Activated CD8-positive, alpha-beta memory T cell treated with anti-CD3 and anti-CD28 coated beads for 1 hour (primary cell): ENCODE results near the gene SNCB.

Experiments
- DNase-seq, 2 donors: peaks; one replicate each; pipeline ENCODE4 v3.0.0-alpha.2; 2020; ENCODE audit warnings: low read depth in 1 of 2; ENCODE audit errors: extremely low read depth in 1 of 2

SNCB gene

DNA sequence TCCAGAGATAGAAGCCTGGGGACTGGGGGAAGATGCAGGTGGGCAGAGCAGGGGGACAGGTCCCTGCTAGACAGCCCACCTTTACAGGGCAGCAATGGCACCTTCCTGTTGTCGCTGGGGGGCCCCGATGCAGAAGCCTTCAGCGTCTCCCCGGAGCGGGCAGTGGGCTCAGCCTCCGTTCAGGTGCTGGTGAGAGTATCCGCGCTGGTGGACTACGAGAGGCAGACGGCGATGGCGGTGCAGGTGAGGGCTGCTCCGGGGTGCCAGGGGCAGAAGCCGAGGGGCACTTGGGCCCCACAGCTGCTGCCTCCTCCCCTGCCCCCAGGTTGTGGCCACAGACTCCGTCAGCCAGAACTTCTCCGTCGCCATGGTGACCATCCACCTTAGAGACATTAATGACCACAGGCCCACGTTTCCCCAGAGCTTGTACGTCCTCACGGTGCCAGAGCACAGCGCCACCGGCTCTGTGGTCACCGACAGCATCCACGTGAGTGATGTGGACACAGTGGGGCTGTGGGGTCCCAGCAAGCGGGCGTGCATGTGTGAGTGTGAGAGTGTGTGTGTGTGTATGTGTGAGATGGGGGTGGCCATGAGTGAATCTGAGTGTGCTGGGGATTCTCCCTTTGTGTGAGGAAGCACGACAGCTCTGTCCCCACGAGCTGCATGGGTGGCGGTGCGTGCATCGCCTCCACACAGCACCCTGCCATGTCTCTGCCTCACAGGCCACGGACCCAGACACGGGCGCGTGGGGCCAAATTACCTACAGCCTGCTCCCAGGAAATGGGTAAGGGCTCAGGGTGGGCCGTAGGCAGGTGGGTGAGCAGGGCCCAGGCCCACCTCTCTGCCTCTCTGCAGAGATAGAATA lies 52.8 kb downstream of the SNCB start:
- DNase-seq = no peak

- DNase-seq = no peak
These were observed 54.6 kb downstream of the SNCB start for GRCh38 chr5:176575488-176576422.

DNA sequence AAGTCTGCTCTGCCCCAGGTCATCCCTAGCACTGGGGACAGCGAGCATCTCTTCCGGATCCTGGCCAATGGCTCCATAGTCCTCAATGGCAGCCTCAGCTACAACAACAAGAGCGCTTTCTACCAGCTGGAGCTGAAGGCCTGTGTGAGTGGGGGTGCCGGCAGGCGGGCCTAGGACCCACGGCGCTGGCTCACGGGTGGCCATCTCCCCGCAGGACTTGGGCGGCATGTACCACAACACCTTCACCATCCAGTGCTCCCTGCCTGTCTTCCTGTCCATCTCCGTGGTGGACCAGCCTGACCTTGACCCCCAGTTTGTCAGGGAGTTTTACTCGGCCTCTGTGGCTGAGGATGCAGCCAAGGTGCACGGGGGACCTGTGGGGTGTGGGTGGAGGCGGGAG lies 55.3 kb downstream of the SNCB start:
- no peak for DNase-seq

DNA sequence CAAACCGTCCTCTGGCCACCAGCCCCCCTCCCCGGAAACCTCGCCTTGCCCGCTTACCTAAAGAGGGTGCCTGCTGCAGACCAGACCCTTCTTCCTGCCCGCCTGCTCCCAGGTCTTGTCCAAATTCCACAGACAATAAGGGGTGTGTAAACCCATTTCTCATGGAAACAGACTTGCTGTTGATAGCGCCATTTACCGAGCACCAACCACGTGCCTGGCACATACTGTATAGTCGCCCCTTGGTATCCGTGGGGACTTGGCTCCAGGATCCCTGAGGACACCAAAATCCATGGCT lies 56.1 kb downstream of the SNCB start:
- DNase-seq = no peak

GRCh38 chr5:176573564-176574296 lies 56.6 kb downstream of the SNCB start:
- DNase-seq = peak; percentile 46 to 70
